Esophagus muscularis mucosa (tissue), 4 donors: Measurements from ENCODE around the gene BCAS3.

Source experiments
- CTCF ChIP-seq, 3 experiments: fragments of 200-600 bp in 2 of 3; fragments of 450-650 bp in 1 of 3; sonication (generic) in 2 of 3; IDR thresholded peaks; one replicate each; pipeline ENCODE4 v1.5.1; 2017 to 2019; ENCODE audit warnings: antibody characterized with exemption in 3 of 3, mild to moderate bottlenecking in 2 of 3, moderate library complexity in 1 of 3
- EP300 ChIP-seq: sonication (generic); formaldehyde crosslinking; IDR thresholded peaks from one replicate; pipeline ENCODE4 v1.6.1; 2017; ENCODE audit warnings: antibody characterized with exemption
- POLR2A ChIP-seq: fragments of 450-650 bp; IDR thresholded peaks from one replicate; pipeline ENCODE4 v1.6.1; 2017; ENCODE audit warnings: antibody characterized with exemption, moderate library complexity, mild to moderate bottlenecking, low read depth
- POLR2AphosphoS5 ChIP-seq, 2 donors: sonication (generic); formaldehyde crosslinking; IDR thresholded peaks; one replicate each; pipeline ENCODE4 v1.6.1; 2017; ENCODE audit warnings: antibody characterized with exemption in 2 of 2

GRCh38 chr17:61352408-61352770, 674.7 kb downstream of the BCAS3 start:
- TF ChIP-seq CTCF (IDR thresholded peaks at IDR 0.05) (no peak), EP300 (no peak), POLR2A (no peak), POLR2AphosphoS5 (IDR thresholded peaks at IDR 0.05) (no peak)
